ENCODE measurements around the gene TPRX2. TPM values are rescaled to one million over a fixed set of nuclear protein-coding genes. Genes with fewer than 3 reads are reported as not detected.

Gene TPRX2
- total and polyA plus RNA-seq, 10 donors = not detected

GRCh38 chr19:47842941-47843340 is 16.1 kb upstream of the TPRX2 start:
- H3K9me3 ChIP-seq = no peaks in the 10 kb centered on the region
- no peaks in the 10 kb centered on the region for H3K36me3 ChIP-seq
- no peak overlapping the region for H3K27ac ChIP-seq
- H3K4me3 ChIP-seq = no peak overlapping the region
- no peak for TF ChIP-seq CTCF (IDR thresholded peaks at IDR 0.05 in 8 of 11, conservative IDR thresholded peaks at IDR 0.05 in 3 of 11)
- no peak for TF ChIP-seq POLR2AphosphoS5 (IDR thresholded peaks at IDR 0.05)
- TF ChIP-seq POLR2A (IDR thresholded peaks at IDR 0.05) = no peak
- DNase-seq = no peak
- no peaks in the 10 kb centered on the region for H3K4me1 ChIP-seq
- intact Hi-C loops (cut with DNase I; ENCODE audit: low total_unique reads) = no loop called here
- 53 to 71% (median 59%) methylated on average over 5 of the region's 5 CpGs for WGBS, 5 donors
- peaks cover 0 to 77% (median 0%) of the 10 kb centered on the region in 7 donors for H3K27me3 ChIP-seq (replicated peaks in 1 of 7)

GRCh38 chr19:47848425-47848822 is 10.6 kb upstream of the TPRX2 start:
- no peak overlapping the region for H3K4me3 ChIP-seq
- intact Hi-C loops (cut with DNase I; ENCODE audit: low total_unique reads) = no loop called here
- no peaks in the 10 kb centered on the region for H3K36me3 ChIP-seq
- no peaks in the 10 kb centered on the region for H3K9me3 ChIP-seq
- no peaks in the 10 kb centered on the region for H3K4me1 ChIP-seq
- TF ChIP-seq POLR2A (IDR thresholded peaks at IDR 0.05) = no peak
- TF ChIP-seq POLR2AphosphoS5 (IDR thresholded peaks at IDR 0.05) = no peak
- TF ChIP-seq CTCF (IDR thresholded peaks at IDR 0.05 in 8 of 11, conservative IDR thresholded peaks at IDR 0.05 in 3 of 11) = no peak
- peak; percentile 12 for DNase-seq
- no peak overlapping the region for H3K27ac ChIP-seq
- WGBS, 5 donors = 47 to 64% (median 58%) methylated on average over 10 of the region's 10 CpGs
- H3K27me3 ChIP-seq (replicated peaks in 1 of 7) = peaks cover 0 to 93% (median 17%) of the 10 kb centered on the region in 7 donors

- Histone ChIP-seq H3K36me3 (no peaks in the 10 kb centered on the region), H3K4me3 (no peak overlapping the region), H3K9me3 (no peaks in the 10 kb centered on the region), H3K27me3 (replicated peaks in 1 of 7) (peaks cover 0 to 93% (median 17%) of the 10 kb centered on the region in 7 donors), H3K27ac (no peak overlapping the region), H3K4me1 (no peaks in the 10 kb centered on the region)
- DNase-seq = peak; percentile 23
- 4 to 8% (median 6%) methylated on average over 22 of the region's 22 CpGs for WGBS, 5 donors
- intact Hi-C loops (cut with DNase I; ENCODE audit: low total_unique reads) = no loop called here
- TF ChIP-seq CTCF (IDR thresholded peaks at IDR 0.05 in 8 of 11, conservative IDR thresholded peaks at IDR 0.05 in 3 of 11) = peak in 4 of 11 experiments; percentile 16 to 31 (median 28)
- TF ChIP-seq POLR2AphosphoS5 (IDR thresholded peaks at IDR 0.05) = no peak
Measured at GRCh38 chr19:47848823-47849473, 10.1 kb upstream of the TPRX2 start.

GRCh38 chr19:47853003-47853402 is 6.0 kb upstream of the TPRX2 start:
- intact Hi-C loops (cut with DNase I; ENCODE audit: low total_unique reads) = no loop called here
- H3K9me3 ChIP-seq = no peaks in the 10 kb centered on the region
- peaks cover 0 to 93% (median 17%) of the 10 kb centered on the region in 7 donors for H3K27me3 ChIP-seq (replicated peaks in 1 of 7)
- H3K36me3 ChIP-seq = no peaks in the 10 kb centered on the region
- TF ChIP-seq POLR2A (IDR thresholded peaks at IDR 0.05) (no peak), CTCF (IDR thresholded peaks at IDR 0.05 in 8 of 11, conservative IDR thresholded peaks at IDR 0.05 in 3 of 11) (no peak), POLR2AphosphoS5 (IDR thresholded peaks at IDR 0.05) (no peak)
- peak; percentile 27 for DNase-seq
- H3K4me1 ChIP-seq = no peaks in the 10 kb centered on the region
- H3K4me3 ChIP-seq = no peak overlapping the region
- WGBS, 5 donors = 47 to 80% (median 62%) methylated on average over 5 of the region's 5 CpGs
- no peak overlapping the region for H3K27ac ChIP-seq
